HG03342 (cell line): ENCODE measurements around the gene AEBP1.

ENCODE experiments used
- ATAC-seq: cut with Tn5 transposase; IDR thresholded peaks from one replicate; pipeline ENCODE4 v1.9.1; 2021; ENCODE audit warnings: mild to moderate bottlenecking, moderate library complexity; ENCODE audit not compliant: unreplicated experiment

AEBP1 gene

GRCh38 chr7:44153948-44154335 is 49.8 kb downstream of the AEBP1 start:
- ATAC-seq: no peak

GRCh38 chr7:44154703-44155102 is 50.6 kb downstream of the AEBP1 start:
- no peak for ATAC-seq

- no peak for ATAC-seq
Measured at GRCh38 chr7:44155191-44156185, 51.3 kb downstream of the AEBP1 start.

- no peak for ATAC-seq
Measured at GRCh38 chr7:44156453-44157010, 52.4 kb downstream of the AEBP1 start.

GRCh38 chr7:44157116-44158080 is 53.3 kb downstream of the AEBP1 start:
- no peak for ATAC-seq

- ATAC-seq: no peak
Measured at GRCh38 chr7:44158096-44158872, 54.1 kb downstream of the AEBP1 start.

GRCh38 chr7:44158873-44159631 is 54.9 kb downstream of the AEBP1 start:
- ATAC-seq: no peak

- ATAC-seq: no peak
Measured at GRCh38 chr7:44159824-44160630, 55.9 kb downstream of the AEBP1 start.

- ATAC-seq: no peak
Measured at GRCh38 chr7:44161371-44161770, 57.2 kb downstream of the AEBP1 start.

- no peak for ATAC-seq
Measured at GRCh38 chr7:44162179-44162578, 58.0 kb downstream of the AEBP1 start.

GRCh38 chr7:44162785-44163395 is 58.7 kb downstream of the AEBP1 start:
- ATAC-seq: no peak

GRCh38 chr7:44163591-44163990 is 59.4 kb downstream of the AEBP1 start:
- no peak for ATAC-seq
